Measurements from ENCODE around the gene COX19.
"Not testable (repeated sequence)": the region's sequence is repeated elsewhere in the genome, so short reads cannot be mapped to it uniquely, and the experiment has no call there.

The COX19 gene

DNA sequence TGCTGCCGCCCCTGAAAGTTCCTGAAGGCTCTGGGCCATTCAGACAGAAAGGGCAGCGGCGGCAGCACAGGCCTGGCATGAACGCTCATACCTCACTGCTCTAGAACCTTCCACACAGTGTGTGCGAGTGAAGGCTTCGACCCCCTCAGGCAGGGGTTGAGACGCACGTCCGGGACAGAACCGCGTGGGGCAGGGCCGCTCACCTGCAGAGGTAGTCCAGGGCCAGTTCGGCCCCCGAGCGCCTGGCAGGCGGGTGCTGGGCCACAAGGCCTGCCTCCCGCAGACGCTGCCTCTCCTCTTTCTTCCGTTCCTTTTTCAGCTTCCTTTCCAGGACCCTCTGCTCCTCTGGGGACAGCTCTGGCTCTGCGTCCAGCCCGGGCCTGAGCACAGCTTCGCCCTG, 34.4 kb upstream of the COX19 start:
- DNase-seq, result no peak

DNA sequence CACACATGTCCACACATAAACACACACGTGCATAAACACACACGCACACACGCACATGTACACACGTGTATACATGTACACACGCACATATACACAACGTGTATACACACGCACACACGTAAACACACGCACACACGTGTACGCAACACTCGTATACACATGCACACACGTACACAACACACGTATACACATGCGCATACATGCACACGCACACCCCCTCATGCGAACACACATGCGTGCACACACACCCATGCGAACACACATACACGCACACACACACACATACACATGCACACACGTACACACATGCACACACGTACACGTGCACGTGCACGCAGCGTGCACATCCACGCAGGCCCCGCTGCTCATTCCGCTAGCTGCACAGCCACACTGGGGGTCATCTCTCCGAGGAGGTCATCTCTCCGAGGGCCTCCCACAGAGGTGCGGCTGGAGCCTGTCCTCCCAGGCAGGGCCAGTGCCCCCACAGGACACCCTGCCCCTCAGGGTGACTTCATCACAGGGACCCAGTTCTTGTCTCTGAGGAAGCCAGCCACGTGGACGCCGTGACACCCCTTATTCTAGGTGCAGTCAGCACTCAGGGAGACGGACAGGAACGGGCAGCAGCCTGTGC, 33.5 kb upstream of the COX19 start:
- no peak for DNase-seq

DNA sequence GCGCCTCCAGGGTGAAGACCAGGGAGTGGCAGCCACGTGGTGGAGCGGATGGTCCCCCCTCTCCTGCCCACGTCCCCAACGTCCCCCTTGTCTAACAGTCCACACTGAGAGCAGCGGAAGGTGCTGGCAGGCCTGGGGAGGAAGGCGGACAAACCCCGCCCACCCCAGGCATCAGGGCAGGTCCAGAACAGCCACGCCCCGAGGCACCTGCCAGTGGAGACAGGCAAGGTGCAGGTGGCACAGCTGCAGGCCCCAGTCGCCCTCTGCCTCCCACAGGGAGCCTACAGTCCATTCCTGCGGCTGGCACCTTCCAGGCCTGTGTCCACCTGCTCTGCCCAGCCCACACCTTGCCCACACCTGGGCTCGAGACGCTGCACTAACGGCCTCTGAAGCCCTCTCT, 32.6 kb upstream of the COX19 start:
- DNase-seq, result no peak

DNA sequence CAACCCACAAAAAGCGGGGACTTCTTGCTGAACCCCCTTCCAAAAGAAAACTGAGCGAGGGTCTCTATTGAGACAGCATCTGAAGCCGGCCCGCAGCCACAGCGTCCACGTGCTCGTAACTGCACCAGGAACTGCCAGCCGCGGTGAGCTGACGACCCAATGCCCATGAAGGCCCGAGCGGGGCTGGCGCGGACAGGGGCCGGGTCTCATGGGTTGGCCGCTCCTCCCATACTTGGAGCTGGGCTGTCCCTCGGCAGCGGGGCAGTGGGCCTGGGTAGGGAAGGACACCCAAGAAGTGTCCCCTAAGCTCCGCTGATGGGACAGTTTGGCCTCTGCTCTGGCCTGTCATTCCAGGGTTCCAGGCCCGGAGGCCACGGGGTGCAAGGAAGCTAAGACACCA, 30.0 kb upstream of the COX19 start:
- no peak for DNase-seq

DNA sequence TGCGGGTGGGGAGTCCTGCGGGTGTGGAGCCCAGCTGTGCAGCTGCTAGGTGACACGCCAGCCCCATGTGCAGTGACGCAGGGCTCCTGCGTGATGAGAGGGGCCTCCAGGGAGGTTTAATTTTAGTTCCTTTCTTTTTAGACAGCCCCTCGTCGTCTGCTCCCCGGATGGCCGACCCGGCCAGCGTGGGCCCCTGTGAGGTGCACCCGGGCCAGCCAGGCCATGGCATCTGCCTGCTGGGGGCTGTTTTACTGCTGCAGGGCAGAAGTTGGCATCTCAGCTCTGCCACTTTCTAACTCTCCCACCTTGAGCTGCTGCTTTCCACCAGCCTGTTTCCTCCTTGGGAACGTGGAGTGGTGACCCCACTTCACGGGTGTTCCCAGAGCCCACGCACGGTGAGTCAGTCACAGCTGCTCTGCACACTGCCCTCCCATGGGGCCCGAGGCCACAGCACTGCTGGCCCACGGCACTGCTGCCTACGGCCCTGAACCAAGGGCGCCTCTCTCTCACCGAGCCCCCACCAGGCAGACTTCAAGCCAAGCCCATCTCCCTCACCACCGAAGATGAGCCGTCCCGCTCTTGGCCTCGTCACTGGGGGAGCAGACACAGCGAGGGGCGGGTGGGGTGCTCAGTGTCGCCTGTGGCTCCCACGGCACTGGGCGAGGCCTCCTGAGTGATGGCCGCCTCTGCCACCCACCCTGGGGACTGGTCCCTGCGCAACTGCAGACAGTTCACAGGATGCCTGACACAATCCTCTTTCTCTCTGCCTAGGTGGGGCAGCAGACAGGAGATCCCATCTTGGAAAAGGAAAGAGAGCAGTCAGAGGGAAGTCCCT, 28.9 kb upstream of the COX19 start:
- DNase-seq, result no peak

DNA sequence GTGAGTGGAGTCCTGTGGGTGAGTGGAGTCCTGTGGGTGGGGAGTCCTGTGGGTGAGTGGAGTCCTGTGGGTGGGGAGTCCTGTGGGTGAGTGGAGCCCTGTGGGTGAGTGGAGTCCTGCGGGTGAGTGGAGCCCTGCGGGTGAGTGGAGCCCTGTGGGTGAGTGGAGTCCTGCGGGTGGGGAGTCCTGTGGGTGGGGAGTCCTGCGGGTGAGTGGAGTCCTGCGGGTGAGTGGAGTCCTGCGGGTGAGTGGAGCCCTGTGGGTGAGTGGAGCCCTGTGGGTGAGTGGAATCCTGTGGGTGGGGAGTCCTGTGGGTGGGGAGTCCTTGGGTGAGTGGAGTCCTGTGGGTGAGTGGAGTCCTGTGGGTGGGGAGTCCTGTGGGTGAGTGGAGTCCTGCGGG, 27.1 kb upstream of the COX19 start:
- not testable (repeated sequence) for DNase-seq

DNA sequence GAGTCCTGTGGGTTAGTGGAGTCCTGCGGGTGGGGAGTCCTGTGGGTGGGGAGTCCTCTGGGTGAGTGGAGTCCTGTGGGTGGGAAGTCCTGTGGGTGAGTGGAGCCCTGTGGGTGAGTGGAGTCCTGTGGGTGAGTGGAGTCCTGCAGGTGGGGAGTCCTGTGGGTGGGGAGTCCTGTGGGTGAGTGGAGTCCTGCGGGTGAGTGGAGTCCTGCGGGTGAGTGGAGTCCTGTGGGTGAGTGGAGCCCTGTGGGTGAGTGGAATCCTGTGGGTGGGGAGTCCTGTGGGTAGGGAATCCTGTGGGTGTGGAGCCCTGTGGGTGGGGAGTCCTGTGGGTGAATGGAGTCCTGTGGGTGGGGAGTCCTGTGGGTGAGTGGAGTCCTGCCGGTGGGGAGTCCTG, 26.7 kb upstream of the COX19 start:
- DNase-seq, result not testable (repeated sequence)

DNA sequence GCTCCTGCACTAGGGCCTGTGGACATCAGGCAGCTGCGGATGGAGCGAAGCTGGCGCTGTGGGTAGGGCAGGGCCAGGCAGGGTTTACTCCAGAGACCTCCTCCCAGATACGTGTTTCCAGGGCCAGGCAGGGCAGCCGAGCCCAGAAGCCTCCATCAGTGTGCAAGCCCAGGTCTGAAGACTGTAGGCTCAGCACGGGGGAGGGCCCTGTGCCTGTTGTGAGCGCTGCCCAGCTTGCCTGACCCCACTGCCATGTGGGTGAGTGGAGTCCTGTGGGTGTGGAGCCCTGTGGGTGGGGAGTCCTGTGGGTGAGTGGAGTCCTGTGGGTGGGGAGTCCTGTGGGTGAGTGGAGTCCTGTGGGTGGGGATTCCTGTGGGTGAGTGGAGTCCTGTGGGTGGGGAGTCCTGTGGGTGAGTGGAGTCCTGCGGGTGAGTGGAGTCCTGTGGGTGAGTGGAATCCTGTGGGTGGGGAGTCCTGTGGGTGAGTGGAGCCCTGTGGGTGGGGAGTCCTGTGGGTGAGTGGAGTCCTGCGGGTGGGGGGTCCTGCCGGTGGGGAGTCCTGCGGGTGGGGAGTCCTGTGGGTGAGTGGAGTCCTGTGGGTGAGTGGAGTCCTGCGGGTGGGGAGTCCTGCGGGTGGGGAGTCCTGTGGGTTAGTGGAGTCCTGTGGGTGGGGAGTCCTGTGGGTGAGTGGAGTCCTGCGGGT, 25.9 kb upstream of the COX19 start:
- not testable (repeated sequence) for DNase-seq

DNA sequence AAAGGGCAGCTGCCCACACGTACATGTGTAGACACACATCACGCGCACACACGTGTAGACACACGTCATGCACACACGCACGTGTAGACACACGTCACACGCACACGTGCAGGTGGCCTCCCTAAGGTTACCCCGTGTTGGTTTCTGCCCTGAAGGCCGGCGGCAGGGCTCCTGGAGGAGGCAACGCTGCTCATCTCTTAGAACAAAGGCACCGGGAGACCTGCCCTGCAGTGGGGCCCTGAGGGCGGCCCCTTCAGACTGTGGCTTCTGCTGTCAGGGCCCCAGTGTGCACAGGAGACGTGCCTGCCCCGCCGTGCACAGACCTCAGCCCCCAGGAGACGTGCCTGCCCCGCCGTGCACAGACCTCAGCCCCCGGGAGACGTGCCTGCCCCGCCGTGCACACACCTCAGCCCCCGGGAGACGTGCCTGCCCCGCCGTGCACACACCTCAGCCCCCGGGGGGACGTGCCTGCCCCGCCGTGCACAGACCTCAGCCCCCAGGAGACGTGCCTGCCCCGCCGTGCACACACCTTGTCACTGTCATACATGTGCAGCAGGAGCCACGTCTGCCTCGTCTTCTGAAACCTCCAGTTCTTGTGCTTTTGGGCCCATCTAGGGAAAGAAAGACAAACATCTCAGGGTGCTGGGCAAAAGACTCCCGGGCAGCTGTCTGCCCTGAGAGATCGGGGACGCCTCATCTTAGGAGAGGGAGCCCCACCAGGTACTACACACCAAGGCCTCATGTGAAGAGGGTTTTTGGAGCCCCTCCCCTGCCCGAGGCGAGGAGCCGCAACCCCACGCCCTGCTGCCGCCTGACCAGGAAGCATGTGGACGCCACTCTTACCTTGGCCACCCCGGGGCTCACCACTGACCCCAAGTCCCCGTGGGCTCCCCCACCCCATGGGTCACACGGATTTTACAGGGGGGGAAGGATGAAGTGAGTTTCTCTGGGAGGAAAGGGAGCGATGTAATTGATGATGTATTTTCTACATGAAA, 24.9 kb upstream of the COX19 start:
- DNase-seq, result no peak

DNA sequence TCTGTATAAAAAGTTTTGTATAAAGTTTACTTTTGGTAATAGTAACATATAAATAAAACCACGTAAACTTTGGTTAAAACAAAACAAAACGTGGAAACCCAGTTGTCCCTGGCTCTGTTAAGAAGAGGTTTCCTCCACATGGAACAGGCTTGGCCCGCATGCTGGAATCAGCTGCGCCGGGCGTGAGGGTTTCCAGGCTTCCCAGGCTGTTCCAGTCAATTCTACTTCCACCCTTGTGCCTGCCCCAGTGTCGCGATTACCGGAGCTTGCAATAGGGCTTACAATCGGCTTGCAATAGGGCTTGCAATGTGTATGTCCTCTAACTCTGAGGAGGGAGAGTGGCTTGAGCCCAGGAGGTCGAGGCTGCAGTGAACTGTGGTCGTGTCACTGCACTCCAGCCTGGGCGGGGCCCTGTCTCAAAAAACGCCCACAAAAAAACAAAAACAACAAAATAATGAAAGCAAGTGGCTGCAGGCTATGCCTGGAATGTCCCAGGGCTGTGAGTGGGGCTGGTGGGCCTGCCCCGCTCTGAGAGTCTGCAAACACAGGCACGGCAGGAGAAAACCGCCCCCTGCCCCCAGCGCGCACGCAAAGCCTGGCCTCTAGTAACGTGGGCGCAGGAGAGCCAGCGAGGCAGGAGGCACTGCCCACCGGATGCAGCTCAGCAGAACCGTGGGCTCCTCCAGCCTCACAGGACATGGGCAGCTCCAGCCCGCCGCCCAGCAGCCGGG, 24.0 kb upstream of the COX19 start:
- no peak for DNase-seq

DNA sequence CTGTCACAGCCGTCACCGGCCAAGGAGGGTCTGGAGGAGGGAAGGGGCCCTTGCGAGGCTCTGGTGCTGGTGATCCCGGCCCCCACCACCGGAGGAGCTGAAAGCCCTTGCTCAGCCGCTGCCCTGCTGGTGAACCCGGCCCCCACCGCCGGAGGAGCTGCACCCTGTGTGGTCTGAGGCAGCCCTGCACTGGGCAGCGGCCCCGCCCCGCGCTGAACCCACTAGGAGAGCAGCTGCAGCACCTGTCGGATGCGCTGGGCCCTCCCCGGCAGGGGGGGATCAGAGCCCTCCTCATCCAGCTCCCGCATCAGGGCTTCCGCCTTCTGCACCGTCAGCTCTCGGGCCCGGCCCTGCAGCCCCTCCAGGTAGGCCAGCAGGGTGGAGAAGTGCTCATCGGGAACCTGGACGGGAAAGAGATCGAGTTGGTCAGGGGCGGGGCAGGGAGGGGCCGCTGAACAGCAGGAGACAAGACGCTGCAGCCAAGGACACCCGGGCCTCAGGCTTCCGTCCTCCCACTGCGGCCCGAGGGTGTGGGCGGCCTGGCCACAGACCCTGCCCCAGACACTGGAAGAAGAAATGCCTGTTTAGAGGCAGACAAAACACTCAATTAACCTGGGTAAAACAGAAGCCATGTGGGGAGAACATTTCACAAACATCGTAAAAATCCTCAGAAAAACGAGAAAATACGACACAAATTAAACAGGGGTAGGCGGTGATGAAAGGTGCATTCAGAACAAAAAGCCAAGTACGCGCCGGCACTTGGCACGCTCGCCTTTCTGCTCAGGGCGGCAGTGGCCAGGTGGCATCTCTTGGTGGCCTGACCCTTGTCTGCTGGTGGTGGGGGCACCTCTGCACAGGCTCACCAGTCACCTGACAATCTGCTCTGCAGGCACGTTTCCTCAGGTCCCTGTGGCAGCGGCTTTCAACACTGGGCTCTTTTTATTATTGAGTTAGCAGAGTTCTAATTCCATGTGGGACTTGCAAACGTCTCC, 22.4 kb upstream of the COX19 start:
- DNase-seq, result no peak

DNA sequence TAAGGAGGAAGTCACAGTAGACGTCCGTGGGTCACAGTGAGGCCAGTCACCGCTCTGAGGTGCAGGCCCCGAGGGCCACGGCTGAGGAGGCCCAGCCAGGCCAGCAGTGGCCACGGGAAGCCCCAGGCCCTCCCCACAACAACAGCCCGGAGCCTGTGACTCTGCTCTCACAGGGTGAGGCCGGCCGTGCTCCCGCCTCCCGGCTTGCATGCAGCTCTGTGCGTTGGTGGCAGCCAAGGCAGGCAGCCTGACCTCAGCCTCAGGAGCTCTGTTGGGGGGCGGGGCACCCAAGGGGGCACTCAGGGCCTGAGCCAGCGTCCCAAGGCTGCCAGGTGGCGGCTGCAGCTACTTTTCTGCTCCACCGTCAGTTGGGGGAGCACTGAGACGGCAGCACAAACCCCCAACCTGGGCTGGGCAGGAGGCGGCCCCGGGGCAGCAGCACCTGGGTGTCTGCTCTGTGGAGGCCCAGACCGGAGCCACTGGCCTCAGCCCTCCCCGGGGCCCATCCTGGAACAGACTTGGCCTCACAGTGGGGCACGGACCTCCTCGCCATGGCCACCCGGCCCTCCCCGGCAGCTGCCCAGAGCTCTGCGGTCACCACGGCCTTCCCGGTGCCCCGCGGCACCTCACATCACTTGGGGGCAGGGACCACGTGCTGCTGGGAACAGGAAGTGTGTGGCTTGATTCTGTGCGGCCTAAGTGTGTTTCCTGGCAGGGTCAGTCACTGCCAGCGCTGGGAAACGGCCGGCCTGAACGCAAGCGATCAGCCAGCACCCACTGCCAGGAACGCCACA, 20.9 kb upstream of the COX19 start:
- no peak for DNase-seq

DNA sequence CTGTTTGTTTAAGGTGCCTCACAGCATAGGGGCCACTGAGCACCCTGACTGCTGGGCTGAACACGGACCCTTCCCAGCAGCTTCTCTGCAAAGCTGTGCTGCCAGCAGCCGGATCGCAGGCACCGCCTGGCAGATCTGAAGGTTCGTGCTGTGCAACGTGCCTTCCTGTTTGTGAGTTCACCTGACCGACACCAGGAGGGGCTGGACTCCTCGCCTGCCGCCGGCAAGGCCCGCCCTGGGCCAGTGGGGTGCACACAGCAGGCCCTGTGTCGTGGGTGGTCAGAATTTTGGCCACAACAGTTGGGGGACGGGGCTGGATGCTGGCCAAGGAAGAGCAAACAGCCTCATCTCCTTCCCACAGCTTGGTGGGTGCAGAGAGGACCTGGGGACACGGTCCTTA, 20.2 kb upstream of the COX19 start:
- no peak for DNase-seq

DNA sequence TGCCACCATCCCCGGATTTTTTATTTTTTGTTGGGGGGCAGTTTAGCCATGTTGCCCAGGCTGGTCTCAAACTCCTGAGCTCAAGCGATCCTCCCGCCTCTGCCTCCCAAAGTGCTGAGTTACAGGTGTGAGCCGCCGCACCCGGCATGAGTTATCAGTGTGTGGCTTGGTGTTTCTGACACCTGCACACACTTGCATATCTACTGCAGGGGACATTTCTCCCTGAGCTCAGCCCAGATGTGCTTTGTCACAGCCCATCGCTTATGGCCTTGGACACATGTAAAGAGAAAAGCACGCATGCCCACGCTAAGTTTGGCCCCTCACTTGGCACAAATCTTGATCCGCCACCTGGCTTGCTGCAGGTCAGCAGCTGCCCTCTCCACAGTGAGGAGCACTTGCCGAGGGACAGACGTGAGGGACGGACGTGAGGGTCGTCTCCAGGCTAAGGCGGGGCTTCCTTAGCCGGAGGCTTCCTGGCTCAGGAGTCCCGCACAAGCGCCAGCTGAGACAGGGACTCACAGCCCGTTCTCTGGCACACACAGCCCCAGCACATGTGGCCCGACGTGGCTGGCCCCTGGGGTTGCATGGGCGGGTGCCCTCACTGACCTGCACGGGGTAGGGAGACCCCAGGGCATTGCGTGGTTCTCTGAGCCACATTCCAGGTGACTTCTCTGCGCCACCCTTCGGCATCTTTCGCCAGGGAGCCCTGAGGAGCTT, 19.4 kb upstream of the COX19 start:
- DNase-seq, result no peak

DNA sequence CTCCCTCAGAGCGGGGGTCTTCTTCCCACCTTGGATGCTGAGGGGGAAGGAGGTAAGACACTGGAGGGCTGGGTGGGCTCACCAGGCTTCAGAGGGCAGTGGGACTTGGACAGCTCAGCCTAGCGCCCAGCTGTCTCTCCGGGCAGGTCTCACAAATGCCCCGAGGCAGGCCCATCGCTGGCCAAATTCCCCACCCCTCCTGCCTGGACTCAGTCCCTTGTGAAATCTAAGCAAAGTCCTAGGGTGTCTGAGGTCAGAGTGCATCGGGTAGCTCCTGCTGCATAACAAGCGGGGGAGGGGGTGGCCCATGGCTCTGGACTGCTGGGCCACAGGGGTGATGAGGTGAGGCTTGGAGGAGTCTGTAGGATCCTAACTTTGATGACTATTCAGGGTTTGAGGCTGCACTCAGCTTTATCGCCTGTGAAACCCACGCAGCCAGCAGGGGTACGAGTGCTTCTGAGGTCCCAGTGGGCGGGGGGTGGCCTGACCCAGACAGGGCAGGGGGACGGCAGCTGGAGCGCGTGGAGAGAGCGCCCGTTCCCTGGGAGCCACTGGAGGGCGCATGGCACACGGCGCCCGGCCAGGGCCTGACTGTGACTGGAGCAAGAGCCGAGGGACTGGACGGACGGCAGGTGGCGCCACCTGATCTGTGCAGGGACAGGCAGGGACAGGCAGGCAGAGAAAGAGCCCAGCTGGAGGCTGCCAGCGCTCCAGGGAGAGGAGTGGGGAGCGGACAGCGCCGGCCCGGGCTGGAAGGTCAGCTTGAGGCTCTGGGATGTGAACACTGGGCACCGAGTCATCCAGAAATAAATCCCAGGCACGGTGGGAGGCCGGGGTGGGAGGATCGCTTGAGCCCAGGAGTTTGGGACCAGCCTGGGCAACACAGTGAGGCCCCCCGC, 17.6 kb upstream of the COX19 start:
- DNase-seq, result peak; percentile 94

DNA sequence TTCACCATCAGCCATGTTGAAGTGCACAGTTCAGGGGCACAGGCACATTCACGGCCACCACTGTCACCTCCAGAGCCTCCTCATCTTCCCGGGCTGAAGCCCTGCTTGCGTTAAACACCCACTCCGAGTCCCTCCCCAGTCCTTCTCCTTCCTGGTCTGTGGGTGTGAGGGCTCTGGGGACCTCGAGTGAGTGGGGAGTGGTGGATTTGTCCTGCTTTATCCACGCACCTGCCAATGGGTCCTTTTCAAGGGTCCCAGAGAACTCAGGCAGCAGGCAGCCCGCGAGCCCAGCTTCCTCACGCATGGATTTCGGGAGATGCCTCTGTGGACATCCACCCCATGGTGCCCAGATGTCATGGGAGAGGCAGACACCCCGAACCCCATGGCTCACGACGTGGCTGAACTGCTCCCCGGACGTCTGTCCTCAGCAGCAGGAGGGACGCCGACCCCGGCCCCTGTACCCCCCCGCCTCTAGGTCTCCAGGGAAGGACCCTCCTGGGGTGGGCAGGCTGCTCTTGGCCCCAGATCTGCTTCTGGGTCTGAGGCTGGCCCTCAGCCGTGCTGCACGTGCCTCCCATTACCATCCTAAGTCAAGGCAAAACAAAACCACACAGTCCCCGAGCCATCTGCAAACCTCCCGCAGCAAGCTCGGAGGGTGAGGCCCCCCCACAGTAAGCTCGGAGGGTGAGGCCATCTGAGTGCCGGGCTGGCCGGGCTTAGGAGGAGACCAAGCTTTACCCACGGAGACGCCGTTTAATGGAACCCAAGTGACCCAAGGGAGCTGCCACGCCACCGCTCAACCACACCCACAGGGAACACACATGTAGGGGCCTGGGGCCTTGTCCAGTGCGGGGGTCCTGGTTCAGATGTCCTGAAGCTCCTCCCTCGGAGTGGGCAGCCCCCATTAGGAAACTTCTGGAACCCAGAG, 16.6 kb upstream of the COX19 start:
- DNase-seq, result no peak

Data from NCI-H2029 (cell line).